ENCODE measurements around the gene CNN3.

- TF ChIP-seq CTCF (IDR thresholded peaks at IDR 0.05 in 4 of 5, conservative IDR thresholded peaks at IDR 0.05 in 1 of 5) (peak; percentile 80 to 89 (median 82)), POLR2A (IDR thresholded peaks at IDR 0.05) (no peak)
Measured at GRCh38 chr1:94854458-94855306, 72.2 kb downstream of the CNN3 start.
